Type B pancreatic cell (in vitro differentiated cells): ENCODE measurements around the gene PPP1R37. TPM values are rescaled to one million over a fixed set of nuclear protein-coding genes. Genes with fewer than 3 reads are reported as not detected.

Experiments
- DNase-seq: peaks from one replicate; pipeline ENCODE4 v3.0.0; 2021; ENCODE audit warnings: mixed read lengths; ENCODE audit not compliant: unreplicated experiment; ENCODE audit errors: extremely low spot score
- H3K27ac Mint-ChIP-seq: 2 replicates; pipeline ENCODE4 v1.8.0; 2021; ENCODE audit warnings: mild to moderate bottlenecking, mixed read lengths
- H3K27me3 Mint-ChIP-seq: 2 replicates; pipeline ENCODE4 v1.8.0; 2021; ENCODE audit warnings: mixed read lengths
- H3K36me3 Mint-ChIP-seq: 2 replicates; pipeline ENCODE4 v1.8.0; 2021; ENCODE audit warnings: mixed read lengths
- H3K4me1 Mint-ChIP-seq: one replicate; pipeline ENCODE4 v1.8.0; 2021; ENCODE audit warnings: mixed read lengths; ENCODE audit not compliant: unreplicated experiment
- H3K4me3 Mint-ChIP-seq: 2 replicates; pipeline ENCODE4 v1.8.0; 2021; ENCODE audit warnings: mild to moderate bottlenecking, mixed read lengths
- H3K9me3 Mint-ChIP-seq: 2 replicates; pipeline ENCODE4 v1.8.0; 2021; ENCODE audit warnings: mixed read lengths
- total RNA-seq: library from RNA; stranded (reverse); gene quantifications from 2 replicates; pipeline ENCODE4 v1.2.1, GENCODE V29; 2021; ENCODE audit warnings: low replicate concordance
- TF ChIP-seq, protein P1 (sequence below): fragments of 200-600 bp; sonication (generic); conservative IDR thresholded peaks from 2 replicates; pipeline ENCODE4 v1.5.0; 2021; ENCODE audit warnings: antibody characterized with exemption, mild to moderate bottlenecking

PPP1R37 gene
- total RNA-seq, 1 donor from 2014 or later, result 44.7 TPM

DNA sequence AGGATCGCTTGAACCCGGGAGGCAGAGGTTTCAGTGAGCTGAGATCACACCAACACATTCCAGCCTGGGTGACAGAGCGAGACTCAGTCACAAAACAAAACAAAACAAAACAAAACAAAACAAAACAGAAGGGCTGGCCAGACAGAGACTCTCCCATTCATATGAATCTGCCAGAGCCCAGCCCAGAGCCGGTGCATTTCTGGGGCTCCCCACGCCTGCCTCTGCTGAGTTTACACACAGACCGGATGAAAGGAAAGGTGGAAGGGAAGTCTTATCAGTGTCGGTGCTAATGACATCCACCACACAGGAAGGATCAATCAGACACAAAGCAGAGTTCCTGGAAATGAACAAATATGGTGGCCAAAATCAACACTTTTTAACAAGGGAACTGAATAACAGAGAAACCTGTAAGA is 78.2 kb downstream of the PPP1R37 start:
- no peaks in the 10 kb centered on the region for H3K9me3 Mint-ChIP-seq
- H3K27ac Mint-ChIP-seq, result peak overlapping the region; percentile 30
- H3K4me3 Mint-ChIP-seq, result no peak overlapping the region
- TF ChIP-seq, protein P1, sequence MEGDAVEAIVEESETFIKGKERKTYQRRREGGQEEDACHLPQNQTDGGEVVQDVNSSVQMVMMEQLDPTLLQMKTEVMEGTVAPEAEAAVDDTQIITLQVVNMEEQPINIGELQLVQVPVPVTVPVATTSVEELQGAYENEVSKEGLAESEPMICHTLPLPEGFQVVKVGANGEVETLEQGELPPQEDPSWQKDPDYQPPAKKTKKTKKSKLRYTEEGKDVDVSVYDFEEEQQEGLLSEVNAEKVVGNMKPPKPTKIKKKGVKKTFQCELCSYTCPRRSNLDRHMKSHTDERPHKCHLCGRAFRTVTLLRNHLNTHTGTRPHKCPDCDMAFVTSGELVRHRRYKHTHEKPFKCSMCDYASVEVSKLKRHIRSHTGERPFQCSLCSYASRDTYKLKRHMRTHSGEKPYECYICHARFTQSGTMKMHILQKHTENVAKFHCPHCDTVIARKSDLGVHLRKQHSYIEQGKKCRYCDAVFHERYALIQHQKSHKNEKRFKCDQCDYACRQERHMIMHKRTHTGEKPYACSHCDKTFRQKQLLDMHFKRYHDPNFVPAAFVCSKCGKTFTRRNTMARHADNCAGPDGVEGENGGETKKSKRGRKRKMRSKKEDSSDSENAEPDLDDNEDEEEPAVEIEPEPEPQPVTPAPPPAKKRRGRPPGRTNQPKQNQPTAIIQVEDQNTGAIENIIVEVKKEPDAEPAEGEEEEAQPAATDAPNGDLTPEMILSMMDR, result no peak
- H3K27me3 Mint-ChIP-seq, result no peaks in the 10 kb centered on the region
- peaks cover 13% of the 10 kb centered on the region for H3K4me1 Mint-ChIP-seq
- H3K36me3 Mint-ChIP-seq, result no peaks in the 10 kb centered on the region
- no peak for DNase-seq

DNA sequence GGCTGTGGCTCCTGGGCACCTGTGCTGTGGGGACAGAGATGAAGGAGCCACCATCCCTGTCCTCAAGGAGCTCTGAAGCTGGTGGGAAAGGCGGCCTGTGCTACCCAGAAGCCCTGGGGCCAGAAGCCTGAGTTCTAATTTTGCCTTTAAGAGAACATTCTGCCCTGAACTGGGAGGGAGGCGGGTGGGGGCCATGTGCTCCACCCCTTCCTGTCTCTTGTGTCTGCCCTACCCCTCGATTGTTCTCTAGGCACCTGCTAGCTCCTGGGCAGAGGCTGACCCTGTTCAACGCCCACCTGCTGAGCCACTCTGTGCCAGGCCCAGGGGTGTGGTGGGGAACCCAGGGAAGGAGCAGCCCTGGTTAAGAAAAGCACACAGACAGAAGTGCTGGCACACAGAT is 79.2 kb downstream of the PPP1R37 start:
- H3K4me3 Mint-ChIP-seq, result no peak overlapping the region
- no peaks in the 10 kb centered on the region for H3K27me3 Mint-ChIP-seq
- H3K4me1 Mint-ChIP-seq, result peaks cover 9% of the 10 kb centered on the region
- TF ChIP-seq, protein P1, result no peak
- no peaks in the 10 kb centered on the region for H3K36me3 Mint-ChIP-seq
- no peak overlapping the region for H3K27ac Mint-ChIP-seq
- no peak for DNase-seq
- no peaks in the 10 kb centered on the region for H3K9me3 Mint-ChIP-seq

DNA sequence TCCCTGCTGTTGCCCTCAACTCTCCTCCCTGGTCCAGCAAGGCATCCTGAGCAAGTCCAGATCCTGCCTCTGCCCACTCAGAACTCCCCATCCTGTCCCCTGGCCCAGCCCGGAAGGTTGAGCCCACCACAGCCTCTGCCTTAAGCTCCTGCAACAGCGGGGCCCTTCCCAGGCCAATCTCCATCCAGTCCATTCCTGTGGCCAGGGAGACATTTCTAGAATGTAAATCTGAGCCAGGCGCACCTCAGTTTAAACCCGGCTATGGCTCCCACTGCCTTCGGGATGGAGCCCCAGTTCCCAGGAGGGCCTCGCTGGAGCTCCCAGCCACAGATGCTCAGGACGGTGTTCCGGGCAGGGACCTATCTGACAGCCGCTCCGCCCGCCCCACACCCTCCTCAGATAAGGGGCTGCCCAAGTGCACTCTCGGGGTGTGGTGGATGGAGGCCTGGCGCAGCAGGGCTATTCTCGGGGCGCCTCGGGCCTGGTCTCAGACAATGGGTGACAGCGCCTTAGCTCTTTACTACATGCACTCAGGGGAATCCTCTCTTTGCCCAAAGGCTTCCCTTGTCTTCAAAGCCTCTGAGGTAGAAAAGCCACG is 79.7 kb downstream of the PPP1R37 start:
- H3K27ac Mint-ChIP-seq, result no peak overlapping the region
- DNase-seq, result no peak
- peaks cover 9% of the 10 kb centered on the region for H3K4me1 Mint-ChIP-seq
- no peak overlapping the region for H3K4me3 Mint-ChIP-seq
- H3K9me3 Mint-ChIP-seq, result no peaks in the 10 kb centered on the region
- TF ChIP-seq, protein P1, result no peak
- H3K36me3 Mint-ChIP-seq, result no peaks in the 10 kb centered on the region
- H3K27me3 Mint-ChIP-seq, result no peaks in the 10 kb centered on the region

DNA sequence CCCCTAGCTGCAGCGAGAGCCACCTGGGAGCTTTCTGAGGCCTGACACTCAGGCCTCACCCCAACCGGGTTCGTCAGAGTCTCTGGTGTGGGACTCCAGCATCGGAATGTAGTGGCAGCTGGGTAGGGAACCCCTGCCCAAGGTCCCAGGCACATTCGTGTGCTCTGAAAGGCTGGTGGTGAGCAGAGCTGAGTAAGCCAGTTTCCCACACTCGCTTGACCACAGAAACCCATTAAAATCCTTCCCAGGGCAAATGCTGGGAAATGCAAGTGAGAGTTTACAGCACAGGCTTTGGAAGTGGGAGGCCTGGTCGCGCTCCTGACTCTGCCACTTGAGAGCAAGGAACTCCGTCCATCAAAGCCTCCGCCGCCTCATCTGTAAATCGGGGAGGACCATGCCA is 80.8 kb downstream of the PPP1R37 start:
- Mint-ChIP-seq H3K9me3 (no peaks in the 10 kb centered on the region), H3K36me3 (no peaks in the 10 kb centered on the region), H3K4me1 (peaks cover 13% of the 10 kb centered on the region), H3K27ac (peak overlapping the region; percentile 23), H3K27me3 (no peaks in the 10 kb centered on the region), H3K4me3 (no peak overlapping the region)
- DNase-seq, result no peak
- TF ChIP-seq, protein P1, result no peak

DNA sequence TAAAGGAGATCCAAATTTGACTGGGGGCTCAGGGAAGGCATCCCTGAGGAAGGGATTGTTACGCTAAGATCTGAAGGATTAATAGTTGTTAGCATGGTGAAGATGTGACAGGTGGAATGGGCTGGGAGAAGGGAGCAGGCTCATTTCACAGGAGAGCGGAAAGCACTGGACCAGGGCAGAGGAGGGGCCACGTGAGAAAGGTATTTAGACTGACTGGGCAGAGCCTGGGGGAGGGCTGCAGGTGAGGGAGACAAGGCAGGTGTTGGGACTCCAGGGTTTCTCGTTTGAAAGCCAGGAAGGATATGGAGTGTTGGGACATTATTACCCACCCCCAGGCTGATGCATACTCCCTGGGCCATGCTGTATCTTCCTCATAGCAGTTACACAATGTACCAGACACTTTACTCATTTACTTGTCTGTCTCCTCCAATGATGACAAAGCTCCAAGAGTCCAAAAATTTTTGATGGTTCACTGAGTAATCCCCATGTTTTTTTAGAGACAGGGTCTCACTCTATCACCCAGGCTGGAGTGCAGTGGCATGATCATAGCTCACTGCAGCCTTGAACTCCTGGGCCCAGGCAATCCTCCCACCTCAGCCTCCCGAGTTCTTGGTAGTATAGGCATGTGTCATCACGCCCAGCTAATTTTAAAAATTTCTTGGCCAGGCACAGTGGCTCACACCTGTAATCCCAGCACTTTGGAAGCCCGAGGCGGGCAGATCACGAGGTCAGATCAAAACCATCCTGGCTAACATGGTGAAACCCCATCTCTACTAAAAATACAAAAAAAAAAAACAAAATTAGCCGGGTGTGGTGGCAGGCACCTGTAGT is 82.8 kb downstream of the PPP1R37 start:
- no peaks in the 10 kb centered on the region for H3K36me3 Mint-ChIP-seq
- peak overlapping the region; percentile 32 for H3K27ac Mint-ChIP-seq
- H3K9me3 Mint-ChIP-seq, result no peaks in the 10 kb centered on the region
- peak overlapping the region; percentile 65 for H3K4me3 Mint-ChIP-seq
- peaks cover 13% of the 10 kb centered on the region for H3K4me1 Mint-ChIP-seq
- TF ChIP-seq, protein P1, result no peak
- DNase-seq, result no peak
- no peaks in the 10 kb centered on the region for H3K27me3 Mint-ChIP-seq
